ENCODE data around the gene LRCH1.

GRCh38 chr13:46717856-46718255 is 164.9 kb downstream of the LRCH1 start:
- TF ChIP-seq, protein P1, sequence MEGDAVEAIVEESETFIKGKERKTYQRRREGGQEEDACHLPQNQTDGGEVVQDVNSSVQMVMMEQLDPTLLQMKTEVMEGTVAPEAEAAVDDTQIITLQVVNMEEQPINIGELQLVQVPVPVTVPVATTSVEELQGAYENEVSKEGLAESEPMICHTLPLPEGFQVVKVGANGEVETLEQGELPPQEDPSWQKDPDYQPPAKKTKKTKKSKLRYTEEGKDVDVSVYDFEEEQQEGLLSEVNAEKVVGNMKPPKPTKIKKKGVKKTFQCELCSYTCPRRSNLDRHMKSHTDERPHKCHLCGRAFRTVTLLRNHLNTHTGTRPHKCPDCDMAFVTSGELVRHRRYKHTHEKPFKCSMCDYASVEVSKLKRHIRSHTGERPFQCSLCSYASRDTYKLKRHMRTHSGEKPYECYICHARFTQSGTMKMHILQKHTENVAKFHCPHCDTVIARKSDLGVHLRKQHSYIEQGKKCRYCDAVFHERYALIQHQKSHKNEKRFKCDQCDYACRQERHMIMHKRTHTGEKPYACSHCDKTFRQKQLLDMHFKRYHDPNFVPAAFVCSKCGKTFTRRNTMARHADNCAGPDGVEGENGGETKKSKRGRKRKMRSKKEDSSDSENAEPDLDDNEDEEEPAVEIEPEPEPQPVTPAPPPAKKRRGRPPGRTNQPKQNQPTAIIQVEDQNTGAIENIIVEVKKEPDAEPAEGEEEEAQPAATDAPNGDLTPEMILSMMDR (IDR thresholded peaks at IDR 0.05 in 2 of 3, conservative IDR thresholded peaks at IDR 0.05 in 1 of 3; ENCODE audit: control insufficient read depth in 2 of 3, extremely low read depth in 1 of 3, insufficient read depth in 1 of 3, low read depth in 3 of 3, low read length in 3 of 3), result no peak
- TF ChIP-seq, protein P2, sequence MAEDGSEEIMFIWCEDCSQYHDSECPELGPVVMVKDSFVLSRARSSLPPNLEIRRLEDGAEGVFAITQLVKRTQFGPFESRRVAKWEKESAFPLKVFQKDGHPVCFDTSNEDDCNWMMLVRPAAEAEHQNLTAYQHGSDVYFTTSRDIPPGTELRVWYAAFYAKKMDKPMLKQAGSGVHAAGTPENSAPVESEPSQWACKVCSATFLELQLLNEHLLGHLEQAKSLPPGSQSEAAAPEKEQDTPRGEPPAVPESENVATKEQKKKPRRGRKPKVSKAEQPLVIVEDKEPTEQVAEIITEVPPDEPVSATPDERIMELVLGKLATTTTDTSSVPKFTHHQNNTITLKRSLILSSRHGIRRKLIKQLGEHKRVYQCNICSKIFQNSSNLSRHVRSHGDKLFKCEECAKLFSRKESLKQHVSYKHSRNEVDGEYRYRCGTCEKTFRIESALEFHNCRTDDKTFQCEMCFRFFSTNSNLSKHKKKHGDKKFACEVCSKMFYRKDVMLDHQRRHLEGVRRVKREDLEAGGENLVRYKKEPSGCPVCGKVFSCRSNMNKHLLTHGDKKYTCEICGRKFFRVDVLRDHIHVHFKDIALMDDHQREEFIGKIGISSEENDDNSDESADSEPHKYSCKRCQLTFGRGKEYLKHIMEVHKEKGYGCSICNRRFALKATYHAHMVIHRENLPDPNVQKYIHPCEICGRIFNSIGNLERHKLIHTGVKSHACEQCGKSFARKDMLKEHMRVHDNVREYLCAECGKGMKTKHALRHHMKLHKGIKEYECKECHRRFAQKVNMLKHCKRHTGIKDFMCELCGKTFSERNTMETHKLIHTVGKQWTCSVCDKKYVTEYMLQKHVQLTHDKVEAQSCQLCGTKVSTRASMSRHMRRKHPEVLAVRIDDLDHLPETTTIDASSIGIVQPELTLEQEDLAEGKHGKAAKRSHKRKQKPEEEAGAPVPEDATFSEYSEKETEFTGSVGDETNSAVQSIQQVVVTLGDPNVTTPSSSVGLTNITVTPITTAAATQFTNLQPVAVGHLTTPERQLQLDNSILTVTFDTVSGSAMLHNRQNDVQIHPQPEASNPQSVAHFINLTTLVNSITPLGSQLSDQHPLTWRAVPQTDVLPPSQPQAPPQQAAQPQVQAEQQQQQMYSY (CRISPR knock-in tag; IDR thresholded peaks at IDR 0.05), result no peak
- TF ChIP-seq, protein P3, sequence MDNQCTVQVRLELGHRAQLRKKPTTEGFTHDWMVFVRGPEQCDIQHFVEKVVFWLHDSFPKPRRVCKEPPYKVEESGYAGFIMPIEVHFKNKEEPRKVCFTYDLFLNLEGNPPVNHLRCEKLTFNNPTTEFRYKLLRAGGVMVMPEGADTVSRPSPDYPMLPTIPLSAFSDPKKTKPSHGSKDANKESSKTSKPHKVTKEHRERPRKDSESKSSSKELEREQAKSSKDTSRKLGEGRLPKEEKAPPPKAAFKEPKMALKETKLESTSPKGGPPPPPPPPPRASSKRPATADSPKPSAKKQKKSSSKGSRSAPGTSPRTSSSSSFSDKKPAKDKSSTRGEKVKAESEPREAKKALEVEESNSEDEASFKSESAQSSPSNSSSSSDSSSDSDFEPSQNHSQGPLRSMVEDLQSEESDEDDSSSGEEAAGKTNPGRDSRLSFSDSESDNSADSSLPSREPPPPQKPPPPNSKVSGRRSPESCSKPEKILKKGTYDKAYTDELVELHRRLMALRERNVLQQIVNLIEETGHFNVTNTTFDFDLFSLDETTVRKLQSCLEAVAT (IDR thresholded peaks at IDR 0.05), result no peak
- TF ChIP-seq, protein P4, sequence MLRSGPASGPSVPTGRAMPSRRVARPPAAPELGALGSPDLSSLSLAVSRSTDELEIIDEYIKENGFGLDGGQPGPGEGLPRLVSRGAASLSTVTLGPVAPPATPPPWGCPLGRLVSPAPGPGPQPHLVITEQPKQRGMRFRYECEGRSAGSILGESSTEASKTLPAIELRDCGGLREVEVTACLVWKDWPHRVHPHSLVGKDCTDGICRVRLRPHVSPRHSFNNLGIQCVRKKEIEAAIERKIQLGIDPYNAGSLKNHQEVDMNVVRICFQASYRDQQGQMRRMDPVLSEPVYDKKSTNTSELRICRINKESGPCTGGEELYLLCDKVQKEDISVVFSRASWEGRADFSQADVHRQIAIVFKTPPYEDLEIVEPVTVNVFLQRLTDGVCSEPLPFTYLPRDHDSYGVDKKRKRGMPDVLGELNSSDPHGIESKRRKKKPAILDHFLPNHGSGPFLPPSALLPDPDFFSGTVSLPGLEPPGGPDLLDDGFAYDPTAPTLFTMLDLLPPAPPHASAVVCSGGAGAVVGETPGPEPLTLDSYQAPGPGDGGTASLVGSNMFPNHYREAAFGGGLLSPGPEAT (IDR thresholded peaks at IDR 0.05; ENCODE audit: low read depth), result no peak
- TF ChIP-seq YBX1 (IDR thresholded peaks at IDR 0.05), result no peak

Data from GM12878 (cell line).